PC-9 (cell line): ENCODE results near the gene KRT4. TPM values are rescaled to one million over a fixed set of nuclear protein-coding genes. Genes with fewer than 3 reads are reported as not detected.

Experiments
- BruUV-seq: library from RNA; stranded (reverse); fragments of 400-500 nt; replicated peaks from 2 replicates; lab custom pipeline; 2021; lab: Mats Ljungman, UMichigan
- CTCF ChIA-PET: fragments of 300-600 bp; sonication (Branson Sonifier 250); formaldehyde crosslinking; loops from one replicate; lab custom pipeline; 2022; ENCODE audit warnings: antibody characterized with exemption; lab: Charles Lee
- POLR2A ChIA-PET: fragments of 300-600 bp; sonication (Branson Sonifier 250); formaldehyde crosslinking; loops from one replicate; lab custom pipeline; 2022; ENCODE audit warnings: antibody characterized with exemption; ENCODE audit not compliant: unreplicated experiment; lab: Charles Lee
- DNase-seq, 2 experiments: peaks; one replicate each; pipeline versions ENCODE4 v3.0.0 to v3.0.0-alpha.2; 2015 to 2022; ENCODE audit warnings: mixed read lengths in 1 of 2
- H2AFZ ChIP-seq: fragments of 200-600 bp; sonication (generic); 2 replicates; pipeline ENCODE4 v1.8.1; 2017; ENCODE audit warnings: antibody characterized with exemption
- H3F3A ChIP-seq: fragments of 200-600 bp; sonication (generic); 2 replicates; pipeline ENCODE4 v1.8.1; 2017; ENCODE audit warnings: antibody characterized with exemption, mild to moderate bottlenecking, low read depth; ENCODE audit not compliant: insufficient read depth
- H3K27ac ChIP-seq: fragments of 200-600 bp; sonication (generic); 2 replicates; pipeline ENCODE4 v1.6.1; 2016; ENCODE audit warnings: mixed run types
- H3K27me3 ChIP-seq: fragments of 200-600 bp; sonication (generic); 2 replicates; pipeline ENCODE4 v1.6.1; 2016; ENCODE audit warnings: low read depth, mixed run types; ENCODE audit not compliant: insufficient read depth
- H3K36me3 ChIP-seq: fragments of 200-600 bp; sonication (generic); 2 replicates; pipeline ENCODE4 v1.6.1; 2016; ENCODE audit warnings: low read depth, mixed run types
- H3K4me1 ChIP-seq: fragments of 200-600 bp; sonication (generic); replicated peaks from 2 replicates; pipeline ENCODE4 v1.6.1; 2016; ENCODE audit warnings: mixed run types; ENCODE audit not compliant: insufficient read depth
- H3K4me2 ChIP-seq: fragments of 200-600 bp; sonication (generic); 2 replicates; pipeline ENCODE4 v1.6.1; 2017; ENCODE audit warnings: mixed run types
- H3K4me3 ChIP-seq: fragments of 200-600 bp; sonication (generic); 2 replicates; pipeline ENCODE4 v1.6.1; 2016; ENCODE audit warnings: mixed run types
- H3K79me2 ChIP-seq: fragments of 200-600 bp; sonication (generic); 2 replicates; pipeline ENCODE4 v1.6.1; 2017; ENCODE audit warnings: low read depth, mixed run types
- H3K9me2 ChIP-seq: fragments of 200-600 bp; sonication (generic); 2 replicates; pipeline ENCODE4 v1.8.1; 2017; ENCODE audit warnings: mild to moderate bottlenecking; ENCODE audit not compliant: insufficient read depth
- H3K9me3 ChIP-seq: fragments of 200-600 bp; sonication (generic); 2 replicates; pipeline ENCODE4 v1.8.1; 2016; ENCODE audit warnings: low read depth; ENCODE audit not compliant: insufficient read depth
- H4K20me1 ChIP-seq: fragments of 200-600 bp; sonication (generic); 2 replicates; pipeline ENCODE4 v1.8.1; 2017; ENCODE audit not compliant: insufficient read depth
- CTCF ChIP-seq: fragments of 200-600 bp; sonication (generic); conservative IDR thresholded peaks from 2 replicates; pipeline ENCODE4 v1.6.1; 2017; ENCODE audit warnings: mixed run types, antibody characterized with exemption, mild to moderate bottlenecking, moderate library complexity
- EZH2 ChIP-seq: fragments of 200-600 bp; sonication (generic); IDR thresholded peaks from 2 replicates; pipeline ENCODE4 v1.8.0; 2017; ENCODE audit warnings: antibody characterized with exemption, low read depth
- intact Hi-C: fragments of 100-400 bp; cut with micrococcal nuclease; formaldehyde crosslinking; loops from one replicate; pipeline ENCODE4 v1.10.0; 2022; ENCODE audit not compliant: unreplicated experiment
- total RNA-seq: library from RNA; stranded (reverse); gene quantifications from 2 replicates; pipeline ENCODE4 v1.2.3, GENCODE V29; 2021

KRT4 gene
- total RNA-seq, 1 experiment from 2014 or later: 3.0 TPM

DNA sequence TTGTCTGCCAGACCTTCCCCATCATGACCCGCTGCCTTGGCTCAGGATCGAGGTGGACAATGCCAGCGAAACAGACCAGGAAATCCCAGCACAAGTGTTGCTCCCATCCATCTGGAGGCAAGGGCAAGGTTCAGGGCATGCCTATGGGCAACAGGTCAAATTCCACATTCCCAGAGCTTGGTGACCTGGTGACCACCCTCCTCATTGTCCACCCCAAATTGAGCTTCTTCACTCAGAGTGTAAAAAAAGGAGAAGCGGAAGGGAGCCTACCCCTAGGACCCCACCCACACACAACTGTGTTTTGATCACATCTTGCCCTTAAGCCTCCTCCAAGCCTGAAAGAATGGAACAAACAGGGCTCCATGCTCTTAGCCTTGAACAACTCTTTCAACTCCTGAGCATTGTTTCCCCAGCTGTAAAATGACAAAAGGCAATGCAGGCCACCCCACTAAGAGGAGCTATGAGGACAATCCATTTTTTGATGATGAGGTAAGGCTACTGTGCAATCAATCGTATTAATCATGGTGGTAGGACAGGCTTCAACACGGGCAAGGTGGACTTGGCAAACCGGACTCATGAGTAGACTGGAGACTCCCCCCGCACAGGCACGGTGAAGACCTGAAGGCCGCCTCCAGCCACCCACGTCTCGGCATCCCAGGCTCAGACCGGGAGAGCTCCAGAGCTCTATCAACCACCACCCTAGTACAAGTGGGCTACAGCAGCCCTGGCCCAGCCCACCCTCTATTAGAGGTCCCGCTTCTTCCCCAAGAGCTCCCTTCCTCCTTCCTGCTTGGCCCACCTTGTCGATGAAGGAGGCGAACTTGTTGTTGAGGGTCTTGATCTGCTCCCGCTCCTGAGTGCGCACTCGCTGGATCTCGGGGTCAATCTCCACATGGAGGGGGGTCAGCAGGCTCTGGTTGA, 19.3 kb upstream of the KRT4 start:
- TF ChIP-seq EZH2 (no peak), CTCF (no peak)
- DNase-seq: no peak
- Histone ChIP-seq H3K9me2 (no peaks in the 10 kb centered on the region), H3K36me3 (no peaks in the 10 kb centered on the region), H3K4me3 (no peak overlapping the region), H3K9me3 (no peaks in the 10 kb centered on the region), H2AFZ (no peak overlapping the region), H3K79me2 (no peaks in the 10 kb centered on the region), H3F3A (no peaks in the 10 kb centered on the region), H3K4me2 (no peak overlapping the region), H3K27ac (no peak overlapping the region), H4K20me1 (no peaks in the 10 kb centered on the region), H3K27me3 (no peaks in the 10 kb centered on the region), H3K4me1 (peaks cover 16% of the 10 kb centered on the region)
- intact Hi-C loops: no loop called here
- BruUV-seq: no TSS peak
- CTCF ChIA-PET: interaction anchor here (0.7 kb wide), 1 partner anchor 616 kb away, joined by 3 read pairs; no protein-coding TSS in a partner anchor
- POLR2A ChIA-PET: no interaction called here

DNA sequence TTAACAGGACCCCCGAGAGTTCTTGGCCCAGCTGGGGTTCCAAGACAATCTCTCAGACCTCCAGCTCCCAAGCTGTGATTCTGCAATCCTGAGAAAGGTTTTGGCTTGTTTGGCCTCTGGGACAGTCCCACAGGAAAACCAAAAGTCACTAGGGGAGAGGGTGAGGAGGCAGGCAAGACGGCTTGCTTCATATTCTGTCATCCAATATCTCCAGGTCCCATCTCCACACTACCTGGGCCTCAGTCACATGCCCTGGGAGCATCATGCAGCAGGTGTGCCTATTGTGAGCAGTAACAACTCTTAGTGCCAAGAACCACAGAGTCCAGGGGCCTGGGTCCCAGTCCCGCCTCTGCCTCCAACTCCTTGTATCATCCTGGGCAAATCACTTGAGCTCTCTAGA, 18.5 kb upstream of the KRT4 start:
- Histone ChIP-seq H3K79me2 (no peaks in the 10 kb centered on the region), H4K20me1 (no peaks in the 10 kb centered on the region), H3F3A (no peaks in the 10 kb centered on the region), H3K9me2 (no peaks in the 10 kb centered on the region), H3K27ac (no peak overlapping the region), H3K4me1 (peaks cover 12% of the 10 kb centered on the region), H3K27me3 (no peaks in the 10 kb centered on the region), H3K9me3 (no peaks in the 10 kb centered on the region), H3K36me3 (no peaks in the 10 kb centered on the region), H3K4me3 (no peak overlapping the region), H3K4me2 (no peak overlapping the region), H2AFZ (no peak overlapping the region)
- no TSS peak for BruUV-seq
- no peak for TF ChIP-seq EZH2
- no peak for TF ChIP-seq CTCF
- intact Hi-C loops: no loop called here
- no peak for DNase-seq
- ChIA-PET CTCF (interaction anchor here (0.6 kb wide), 1 partner anchor 236 kb away, joined by 8 read pairs; no protein-coding TSS in a partner anchor), POLR2A (no interaction called here)

GRCh38 chr12:52831251-52831650, 17.3 kb upstream of the KRT4 start:
- no peaks in the 10 kb centered on the region for H3K9me2 ChIP-seq
- CTCF ChIA-PET: no interaction called here
- H2AFZ ChIP-seq: no peak overlapping the region
- no peaks in the 10 kb centered on the region for H3K9me3 ChIP-seq
- no peaks in the 10 kb centered on the region for H3F3A ChIP-seq
- no peaks in the 10 kb centered on the region for H4K20me1 ChIP-seq
- TF ChIP-seq EZH2 (no peak), CTCF (no peak)
- no peaks in the 10 kb centered on the region for H3K27me3 ChIP-seq
- no peak overlapping the region for H3K27ac ChIP-seq
- no TSS peak for BruUV-seq
- no peaks in the 10 kb centered on the region for H3K36me3 ChIP-seq
- intact Hi-C loops: no loop called here
- peaks cover 4% of the 10 kb centered on the region; the same call in 1 of the 2 replicates for H3K4me1 ChIP-seq
- POLR2A ChIA-PET: no interaction called here
- H3K4me2 ChIP-seq: no peak overlapping the region
- H3K79me2 ChIP-seq: no peaks in the 10 kb centered on the region
- DNase-seq: no peak
- H3K4me3 ChIP-seq: no peak overlapping the region
